A549 (cell line): ENCODE data around the gene TRAPPC2L.

Experiments
- CTCF ChIP-seq: fragments of >200 bp; sonication (Bioruptor Twin); formaldehyde crosslinking; IDR thresholded peaks from 3 replicates; pipeline ENCODE4 v1.5.1; 2016
- ELK1 ChIP-seq: fragments of 150-350 bp; IDR thresholded peaks from 2 replicates; pipeline ENCODE4 v1.6.1; 2014; ENCODE audit warnings: low read depth, mild to moderate bottlenecking, low read length
- HDAC2 ChIP-seq: fragments of 200-600 bp; sonication (generic); IDR thresholded peaks from 2 replicates; pipeline ENCODE4 v1.6.1; 2016
- MYC ChIP-seq: IDR thresholded peaks from 2 replicates; pipeline ENCODE4 v1.6.1; 2012; ENCODE audit warnings: mild to moderate bottlenecking, inconsistent platforms, low read length, improper control_type of control experiment, borderline replicate concordance
- PHF8 ChIP-seq: fragments of 200-600 bp; sonication (generic); IDR thresholded peaks from 2 replicates; pipeline ENCODE4 v1.6.1; 2016; ENCODE audit warnings: low read depth, mild to moderate bottlenecking, antibody characterized with exemption, moderate library complexity, borderline replicate concordance
- POLR2A ChIP-seq: IDR thresholded peaks from 2 replicates; pipeline ENCODE4 v1.6.1; 2012; ENCODE audit warnings: mild to moderate bottlenecking, low read length
- RAD21 ChIP-seq, 2 experiments: fragments of >200 bp in 1 of 2; sonication (Bioruptor Twin) in 1 of 2; formaldehyde crosslinking in 1 of 2; IDR thresholded peaks in 1 of 2; conservative IDR thresholded peaks in 1 of 2; 2 replicates in 1 of 2; 3 replicates in 1 of 2; pipeline ENCODE4 v1.6.1; 2012 to 2018; ENCODE audit warnings: inconsistent platforms in 1 of 2
- REST ChIP-seq: fragments of 200-600 bp; sonication (generic); IDR thresholded peaks from 2 replicates; pipeline ENCODE4 v1.6.1; 2016; ENCODE audit warnings: antibody characterized with exemption, mild to moderate bottlenecking, moderate library complexity
- RFX5 ChIP-seq: fragments of 450-650 bp; IDR thresholded peaks from 2 replicates; pipeline ENCODE4 v1.7.1; 2014; ENCODE audit warnings: antibody characterized with exemption, mild to moderate bottlenecking, moderate library complexity
- ZC3H11A ChIP-seq: fragments of 450-650 bp; IDR thresholded peaks from 2 replicates; pipeline ENCODE4 v1.6.1; 2014; ENCODE audit warnings: antibody characterized with exemption, mild to moderate bottlenecking
- ZFP36 ChIP-seq: fragments of 450-650 bp; IDR thresholded peaks from 2 replicates; pipeline ENCODE4 v1.6.1; 2014; ENCODE audit warnings: borderline replicate concordance; ENCODE audit not compliant: partially characterized antibody
- TF ChIP-seq, protein P1 (sequence below): IDR thresholded peaks from 2 replicates; pipeline ENCODE4 v1.6.1; 2012

- TF ChIP-seq, protein P1, sequence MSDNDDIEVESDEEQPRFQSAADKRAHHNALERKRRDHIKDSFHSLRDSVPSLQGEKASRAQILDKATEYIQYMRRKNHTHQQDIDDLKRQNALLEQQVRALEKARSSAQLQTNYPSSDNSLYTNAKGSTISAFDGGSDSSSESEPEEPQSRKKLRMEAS, result no peak
- no peak for TF ChIP-seq CTCF
- TF ChIP-seq RAD21 (conservative IDR thresholded peaks at IDR 0.05 in 1 of 2, IDR thresholded peaks at IDR 0.05 in 1 of 2), result no peak
- TF ChIP-seq ZC3H11A, result no peak
- no peak for TF ChIP-seq POLR2A
- no peak for TF ChIP-seq HDAC2
- no peak for TF ChIP-seq MYC
- TF ChIP-seq ZFP36, result no peak
- TF ChIP-seq REST, result no peak
- TF ChIP-seq PHF8, result no peak
- TF ChIP-seq RFX5, result no peak
- no peak for TF ChIP-seq ELK1
Measured at GRCh38 chr16:88904676-88905365, 47.9 kb downstream of the TRAPPC2L start.
